Hematopoietic multipotent progenitor cell (in vitro differentiated cells): ENCODE measurements around the gene OPN5. TPM values are rescaled to one million over a fixed set of nuclear protein-coding genes. Genes with fewer than 3 reads are reported as not detected.

Experiments used
- DNase-seq, 3 donors: peaks; one replicate each; pipeline ENCODE4 v3.0.0-alpha.2; 2011 to 2015; ENCODE audit warnings: low read depth in 2 of 3, low spot score in 2 of 3
- small RNA-seq: library from RNA; depleted of rRNA; stranded (forward); fragments of <200 nt; gene quantifications from one replicate; pipeline ENCODE3, GENCODE V24; 2012
- total RNA-seq: library from RNA; depleted of rRNA; stranded (reverse); fragments of >200 nt; gene quantifications from one replicate; pipeline ENCODE4 v1.2.3, GENCODE V29; 2012

OPN5 gene
- total RNA-seq, 1 donor, result under 0.01 TPM

GRCh38 chr6:47852727-47853126, 70.9 kb downstream of the OPN5 start:
- DNase-seq, result no peak

GRCh38 chr6:47853766-47854165, 71.9 kb downstream of the OPN5 start:
- DNase-seq, result no peak

- DNase-seq, result no peak
These were observed 73.1 kb downstream of the OPN5 start for GRCh38 chr6:47854971-47855370.

GRCh38 chr6:47859175-47859574, 77.3 kb downstream of the OPN5 start:
- no peak for DNase-seq

GRCh38 chr6:47862731-47863130, 80.9 kb downstream of the OPN5 start:
- no peak for DNase-seq

GRCh38 chr6:47865206-47865605, 83.4 kb downstream of the OPN5 start:
- no peak for DNase-seq

- no peak for DNase-seq
These were observed 93.8 kb downstream of the OPN5 start for GRCh38 chr6:47875593-47875992.

Small RNA genes lying within 50 kb of the gene (small RNA-seq; reads per million reads assigned to genes)
- gene RNU1-105P, result not detected

Other genes starting within 250 kb of the OPN5 start
- under 0.01 TPM for gene ADGRF4, start 83.5 kb upstream of the OPN5 start, total RNA-seq